ENCODE results near the gene PAIP2B. TPM values are rescaled to one million over a fixed set of nuclear protein-coding genes. Genes with fewer than 3 reads are reported as not detected.

PAIP2B gene
- total and polyA plus RNA-seq, 10 of the 15 experiments (the other 5 are each of a cell fraction or from before 2014, with no cell fraction given), result 0.06 to 0.79 (median 0.32) TPM

DNA sequence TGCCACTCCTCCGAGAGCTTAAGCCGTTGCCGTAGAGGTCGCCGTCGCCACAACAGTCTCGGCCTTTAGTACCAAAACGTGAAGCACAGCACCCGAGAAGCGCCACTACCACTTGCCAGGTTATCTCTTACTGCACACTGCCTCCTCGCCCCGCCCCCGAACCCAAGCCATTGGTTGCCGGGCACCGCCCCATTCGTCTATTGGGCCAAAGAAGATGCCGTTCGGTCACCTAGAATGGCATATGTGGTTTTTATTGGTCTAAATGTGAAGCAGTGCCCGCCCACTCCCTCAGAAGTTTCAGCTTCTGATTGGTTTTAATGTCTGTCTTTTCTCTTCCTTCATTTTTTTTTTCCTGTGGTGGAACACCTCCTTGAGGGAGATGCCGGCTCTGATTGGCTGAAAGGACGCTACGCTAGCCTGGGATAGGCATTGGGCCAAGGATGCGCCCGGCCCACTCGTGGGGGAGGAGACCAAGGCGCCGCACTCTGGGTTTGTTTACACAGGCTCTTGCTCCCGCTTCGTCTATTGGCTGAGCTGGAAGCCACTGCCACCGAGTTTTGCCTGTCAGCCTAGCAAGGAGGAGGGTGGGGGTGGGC lies at the start of gene PAIP2B (continued):
- TF ChIP-seq, protein P1, sequence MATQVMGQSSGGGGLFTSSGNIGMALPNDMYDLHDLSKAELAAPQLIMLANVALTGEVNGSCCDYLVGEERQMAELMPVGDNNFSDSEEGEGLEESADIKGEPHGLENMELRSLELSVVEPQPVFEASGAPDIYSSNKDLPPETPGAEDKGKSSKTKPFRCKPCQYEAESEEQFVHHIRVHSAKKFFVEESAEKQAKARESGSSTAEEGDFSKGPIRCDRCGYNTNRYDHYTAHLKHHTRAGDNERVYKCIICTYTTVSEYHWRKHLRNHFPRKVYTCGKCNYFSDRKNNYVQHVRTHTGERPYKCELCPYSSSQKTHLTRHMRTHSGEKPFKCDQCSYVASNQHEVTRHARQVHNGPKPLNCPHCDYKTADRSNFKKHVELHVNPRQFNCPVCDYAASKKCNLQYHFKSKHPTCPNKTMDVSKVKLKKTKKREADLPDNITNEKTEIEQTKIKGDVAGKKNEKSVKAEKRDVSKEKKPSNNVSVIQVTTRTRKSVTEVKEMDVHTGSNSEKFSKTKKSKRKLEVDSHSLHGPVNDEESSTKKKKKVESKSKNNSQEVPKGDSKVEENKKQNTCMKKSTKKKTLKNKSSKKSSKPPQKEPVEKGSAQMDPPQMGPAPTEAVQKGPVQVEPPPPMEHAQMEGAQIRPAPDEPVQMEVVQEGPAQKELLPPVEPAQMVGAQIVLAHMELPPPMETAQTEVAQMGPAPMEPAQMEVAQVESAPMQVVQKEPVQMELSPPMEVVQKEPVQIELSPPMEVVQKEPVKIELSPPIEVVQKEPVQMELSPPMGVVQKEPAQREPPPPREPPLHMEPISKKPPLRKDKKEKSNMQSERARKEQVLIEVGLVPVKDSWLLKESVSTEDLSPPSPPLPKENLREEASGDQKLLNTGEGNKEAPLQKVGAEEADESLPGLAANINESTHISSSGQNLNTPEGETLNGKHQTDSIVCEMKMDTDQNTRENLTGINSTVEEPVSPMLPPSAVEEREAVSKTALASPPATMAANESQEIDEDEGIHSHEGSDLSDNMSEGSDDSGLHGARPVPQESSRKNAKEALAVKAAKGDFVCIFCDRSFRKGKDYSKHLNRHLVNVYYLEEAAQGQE (IDR thresholded peaks at IDR 0.05; ENCODE audit: low read depth, low read length), result no peak
- TF ChIP-seq SIN3A (IDR thresholded peaks at IDR 0.05; ENCODE audit: low read depth, low read length) (no peak; the same call in 1 of the 2 replicates), NFXL1 (IDR thresholded peaks at IDR 0.05; ENCODE audit: borderline replicate concordance) (no peak), HDAC6 (IDR thresholded peaks at IDR 0.05; ENCODE audit: unreplicated experiment) (no peak), ZZZ3 (IDR thresholded peaks at IDR 0.05; ENCODE audit: control insufficient read depth, insufficient read length, low read depth) (no peak), CREB1 (IDR thresholded peaks at IDR 0.05; ENCODE audit: low read depth) (peak; percentile 73), RFX5 (IDR thresholded peaks at IDR 0.05; ENCODE audit: low read depth, low read length) (peak; percentile 87), IRF4 (IDR thresholded peaks at IDR 0.05; ENCODE audit: low read depth, low read length) (0 out of 2 replicates have a peak, but pooled peaks have one; percentile 13), MYC (IDR thresholded peaks at IDR 0.05; ENCODE audit: insufficient read depth, insufficient read length, insufficient replicate concordance, low read length, severe bottlenecking) (no peak), STAT1 (conservative IDR thresholded peaks at IDR 0.05) (no peak), STAT3 (IDR thresholded peaks at IDR 0.05; ENCODE audit: low read depth, low read length) (no peak), CHD4 (IDR thresholded peaks at IDR 0.05) (no peak)
- TF ChIP-seq, protein P2, sequence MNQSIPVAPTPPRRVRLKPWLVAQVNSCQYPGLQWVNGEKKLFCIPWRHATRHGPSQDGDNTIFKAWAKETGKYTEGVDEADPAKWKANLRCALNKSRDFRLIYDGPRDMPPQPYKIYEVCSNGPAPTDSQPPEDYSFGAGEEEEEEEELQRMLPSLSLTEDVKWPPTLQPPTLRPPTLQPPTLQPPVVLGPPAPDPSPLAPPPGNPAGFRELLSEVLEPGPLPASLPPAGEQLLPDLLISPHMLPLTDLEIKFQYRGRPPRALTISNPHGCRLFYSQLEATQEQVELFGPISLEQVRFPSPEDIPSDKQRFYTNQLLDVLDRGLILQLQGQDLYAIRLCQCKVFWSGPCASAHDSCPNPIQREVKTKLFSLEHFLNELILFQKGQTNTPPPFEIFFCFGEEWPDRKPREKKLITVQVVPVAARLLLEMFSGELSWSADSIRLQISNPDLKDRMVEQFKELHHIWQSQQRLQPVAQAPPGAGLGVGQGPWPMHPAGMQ (IDR thresholded peaks at IDR 0.05; ENCODE audit: borderline replicate concordance), result no peak
- TF ChIP-seq, protein P3, sequence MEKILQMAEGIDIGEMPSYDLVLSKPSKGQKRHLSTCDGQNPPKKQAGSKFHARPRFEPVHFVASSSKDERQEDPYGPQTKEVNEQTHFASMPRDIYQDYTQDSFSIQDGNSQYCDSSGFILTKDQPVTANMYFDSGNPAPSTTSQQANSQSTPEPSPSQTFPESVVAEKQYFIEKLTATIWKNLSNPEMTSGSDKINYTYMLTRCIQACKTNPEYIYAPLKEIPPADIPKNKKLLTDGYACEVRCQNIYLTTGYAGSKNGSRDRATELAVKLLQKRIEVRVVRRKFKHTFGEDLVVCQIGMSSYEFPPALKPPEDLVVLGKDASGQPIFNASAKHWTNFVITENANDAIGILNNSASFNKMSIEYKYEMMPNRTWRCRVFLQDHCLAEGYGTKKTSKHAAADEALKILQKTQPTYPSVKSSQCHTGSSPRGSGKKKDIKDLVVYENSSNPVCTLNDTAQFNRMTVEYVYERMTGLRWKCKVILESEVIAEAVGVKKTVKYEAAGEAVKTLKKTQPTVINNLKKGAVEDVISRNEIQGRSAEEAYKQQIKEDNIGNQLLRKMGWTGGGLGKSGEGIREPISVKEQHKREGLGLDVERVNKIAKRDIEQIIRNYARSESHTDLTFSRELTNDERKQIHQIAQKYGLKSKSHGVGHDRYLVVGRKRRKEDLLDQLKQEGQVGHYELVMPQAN (conservative IDR thresholded peaks at IDR 0.05), result no peak
- TF ChIP-seq, protein P4, sequence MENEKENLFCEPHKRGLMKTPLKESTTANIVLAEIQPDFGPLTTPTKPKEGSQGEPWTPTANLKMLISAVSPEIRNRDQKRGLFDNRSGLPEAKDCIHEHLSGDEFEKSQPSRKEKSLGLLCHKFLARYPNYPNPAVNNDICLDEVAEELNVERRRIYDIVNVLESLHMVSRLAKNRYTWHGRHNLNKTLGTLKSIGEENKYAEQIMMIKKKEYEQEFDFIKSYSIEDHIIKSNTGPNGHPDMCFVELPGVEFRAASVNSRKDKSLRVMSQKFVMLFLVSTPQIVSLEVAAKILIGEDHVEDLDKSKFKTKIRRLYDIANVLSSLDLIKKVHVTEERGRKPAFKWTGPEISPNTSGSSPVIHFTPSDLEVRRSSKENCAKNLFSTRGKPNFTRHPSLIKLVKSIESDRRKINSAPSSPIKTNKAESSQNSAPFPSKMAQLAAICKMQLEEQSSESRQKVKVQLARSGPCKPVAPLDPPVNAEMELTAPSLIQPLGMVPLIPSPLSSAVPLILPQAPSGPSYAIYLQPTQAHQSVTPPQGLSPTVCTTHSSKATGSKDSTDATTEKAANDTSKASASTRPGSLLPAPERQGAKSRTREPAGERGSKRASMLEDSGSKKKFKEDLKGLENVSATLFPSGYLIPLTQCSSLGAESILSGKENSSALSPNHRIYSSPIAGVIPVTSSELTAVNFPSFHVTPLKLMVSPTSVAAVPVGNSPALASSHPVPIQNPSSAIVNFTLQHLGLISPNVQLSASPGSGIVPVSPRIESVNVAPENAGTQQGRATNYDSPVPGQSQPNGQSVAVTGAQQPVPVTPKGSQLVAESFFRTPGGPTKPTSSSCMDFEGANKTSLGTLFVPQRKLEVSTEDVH (IDR thresholded peaks at IDR 0.05; ENCODE audit: low read depth, partially characterized antibody), result no peak
- TF ChIP-seq, protein P5, sequence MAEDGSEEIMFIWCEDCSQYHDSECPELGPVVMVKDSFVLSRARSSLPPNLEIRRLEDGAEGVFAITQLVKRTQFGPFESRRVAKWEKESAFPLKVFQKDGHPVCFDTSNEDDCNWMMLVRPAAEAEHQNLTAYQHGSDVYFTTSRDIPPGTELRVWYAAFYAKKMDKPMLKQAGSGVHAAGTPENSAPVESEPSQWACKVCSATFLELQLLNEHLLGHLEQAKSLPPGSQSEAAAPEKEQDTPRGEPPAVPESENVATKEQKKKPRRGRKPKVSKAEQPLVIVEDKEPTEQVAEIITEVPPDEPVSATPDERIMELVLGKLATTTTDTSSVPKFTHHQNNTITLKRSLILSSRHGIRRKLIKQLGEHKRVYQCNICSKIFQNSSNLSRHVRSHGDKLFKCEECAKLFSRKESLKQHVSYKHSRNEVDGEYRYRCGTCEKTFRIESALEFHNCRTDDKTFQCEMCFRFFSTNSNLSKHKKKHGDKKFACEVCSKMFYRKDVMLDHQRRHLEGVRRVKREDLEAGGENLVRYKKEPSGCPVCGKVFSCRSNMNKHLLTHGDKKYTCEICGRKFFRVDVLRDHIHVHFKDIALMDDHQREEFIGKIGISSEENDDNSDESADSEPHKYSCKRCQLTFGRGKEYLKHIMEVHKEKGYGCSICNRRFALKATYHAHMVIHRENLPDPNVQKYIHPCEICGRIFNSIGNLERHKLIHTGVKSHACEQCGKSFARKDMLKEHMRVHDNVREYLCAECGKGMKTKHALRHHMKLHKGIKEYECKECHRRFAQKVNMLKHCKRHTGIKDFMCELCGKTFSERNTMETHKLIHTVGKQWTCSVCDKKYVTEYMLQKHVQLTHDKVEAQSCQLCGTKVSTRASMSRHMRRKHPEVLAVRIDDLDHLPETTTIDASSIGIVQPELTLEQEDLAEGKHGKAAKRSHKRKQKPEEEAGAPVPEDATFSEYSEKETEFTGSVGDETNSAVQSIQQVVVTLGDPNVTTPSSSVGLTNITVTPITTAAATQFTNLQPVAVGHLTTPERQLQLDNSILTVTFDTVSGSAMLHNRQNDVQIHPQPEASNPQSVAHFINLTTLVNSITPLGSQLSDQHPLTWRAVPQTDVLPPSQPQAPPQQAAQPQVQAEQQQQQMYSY (CRISPR knock-in tag; IDR thresholded peaks at IDR 0.05), result no peak
